ENCODE data around the gene KRT74. TPM values are rescaled to one million over a fixed set of nuclear protein-coding genes. Genes with fewer than 3 reads are reported as not detected.

The KRT74 gene
- total and polyA plus RNA-seq, 2 of the 13 experiments (the other 11 are each of a cell fraction or from before 2014, with no cell fraction given) = not detected

GRCh38 chr12:52606096-52606495 lies 32.5 kb upstream of the KRT74 start (continued):
- no peak for TF ChIP-seq MAFF (IDR thresholded peaks at IDR 0.05; ENCODE audit: low read depth, low read length)
- no peak for TF ChIP-seq RNF2 (conservative IDR thresholded peaks at IDR 0.05; ENCODE audit: low read depth)
- TF ChIP-seq ZFX (CRISPR knock-in tag; IDR thresholded peaks at IDR 0.05; ENCODE audit: low read depth) = no peak
- TF ChIP-seq ZKSCAN5 (CRISPR knock-in tag; IDR thresholded peaks at IDR 0.05) = no peak
- TF ChIP-seq HNF1A (IDR thresholded peaks at IDR 0.05; ENCODE audit: low read depth) = no peak
- no peak for TF ChIP-seq HNF1A (CRISPR knock-in tag; IDR thresholded peaks at IDR 0.05; ENCODE audit: borderline replicate concordance)

- no TSS peak for BruUV-seq (replicated peaks)
- no peak for TF ChIP-seq ATF1 (CRISPR knock-in tag; IDR thresholded peaks at IDR 0.05)
- TF ChIP-seq ZNF558 (CRISPR knock-in tag; IDR thresholded peaks at IDR 0.05; ENCODE audit: borderline replicate concordance) = no peak
- no peak for TF ChIP-seq ZNF484 (CRISPR knock-in tag; IDR thresholded peaks at IDR 0.05; ENCODE audit: borderline replicate concordance, low read depth)
- no peak for TF ChIP-seq CEBPG (CRISPR knock-in tag; IDR thresholded peaks at IDR 0.05)
- TF ChIP-seq MNT (IDR thresholded peaks at IDR 0.05) = no peak
- TF ChIP-seq KDM5B (CRISPR knock-in tag; IDR thresholded peaks at IDR 0.05; ENCODE audit: borderline replicate concordance) = no peak
Observed at GRCh38 chr12:52605542-52605941, 31.9 kb upstream of the KRT74 start.

More at GRCh38 chr12:52605542-52605941, 31.9 kb upstream of the KRT74 start:
- Histone ChIP-seq H2AFZ (ENCODE audit: low read length) (no peak overlapping the region), H3K4me2 (ENCODE audit: low read depth, low read length) (no peak overlapping the region), H3K9ac (ENCODE audit: insufficient read depth, low read depth, low read length) (no peak overlapping the region), H3K4me1 (ENCODE audit: insufficient read depth, low read length) (no peaks in the 10 kb centered on the region), H4K20me1 (ENCODE audit: insufficient read depth, low read length) (no peaks in the 10 kb centered on the region), H3K36me3 (replicated peaks in 1 of 2; ENCODE audit: control insufficient read depth in 1 of 2, insufficient read depth in 2 of 2, low read length in 2 of 2) (no peaks in the 10 kb centered on the region), H3K79me2 (ENCODE audit: insufficient read depth, low read length) (no peaks in the 10 kb centered on the region), H3K27me3 (ENCODE audit: control insufficient read depth in 1 of 2, insufficient read depth in 2 of 2, low read length in 2 of 2) (peaks cover 3 to 19% of the 10 kb centered on the region in 2 experiments; a peak in 3 of 5 replicates), H3K9me3 (ENCODE audit: low read length) (no peaks in the 10 kb centered on the region), H3K27ac (ENCODE audit: extremely low read length, insufficient read depth, low read length) (no peak overlapping the region), H3K4me3 (replicated peaks in 1 of 3; ENCODE audit: insufficient read depth in 1 of 3, low read depth in 2 of 3, low read length in 3 of 3) (no peak overlapping the region)
- in situ Hi-C loops (cut with HindIII; ENCODE audit: extremely low pct_ligation_motif_present, low pct_unique_long_range_greater_than_20kb) = no loop called here
- FAIRE-seq (no peak), ATAC-seq (no peak), DNase-seq (ENCODE audit: low spot score) (no peak)
- ChIA-PET POLR2A (no interaction called here), CTCF (ENCODE audit: low intra/inter-chr PET ratio, low total read pairs) (no interaction called here)
- intact Hi-C loops (cut with micrococcal nuclease; ENCODE audit: unreplicated experiment) = no loop called here
- WGBS (ENCODE audit: low lambda C conversion rate) = 0% methylated on average over 1 of the region's 1 CpG

Measured in HepG2 (cell line).